Esophagus squamous epithelium (tissue), 5 donors: ENCODE results near the gene DYRK1B. TPM values are rescaled to one million over a fixed set of nuclear protein-coding genes. Genes with fewer than 3 reads are reported as not detected.

Source experiments
- DNase-seq: peaks from one replicate; lab custom pipeline; 2025; lab: John Stamatoyannopoulos, UW
- H3K27ac ChIP-seq, 4 donors: fragments of 200-600 bp; sonication (generic); one replicate each; pipeline ENCODE4 v1.5.1; 2016 to 2019; ENCODE audit warnings: mild to moderate bottlenecking in 1 of 4
- H3K27me3 ChIP-seq, 4 donors: fragments of 200-600 bp; sonication (generic); 1 replicate in 3 of 4; 2 replicates in 1 of 4; pipeline versions ENCODE4 v1.5.1 to v1.6.0; 2017 to 2021; ENCODE audit warnings: antibody characterized with exemption in 1 of 4
- H3K36me3 ChIP-seq, 3 donors: fragments of 200-600 bp; sonication (generic); one replicate each; pipeline ENCODE4 v1.5.1; 2016 to 2019
- H3K4me1 ChIP-seq, 3 donors: fragments of 200-600 bp; sonication (generic); one replicate each; pipeline ENCODE4 v1.5.1; 2017 to 2019
- H3K4me3 ChIP-seq, 4 donors: fragments of 200-600 bp; sonication (generic); 1 replicate in 3 of 4; 2 replicates in 1 of 4; pipeline ENCODE4 v1.5.1; 2016 to 2019; ENCODE audit warnings: mild to moderate bottlenecking in 2 of 4, moderate library complexity in 1 of 4
- H3K9me3 ChIP-seq, 3 donors: fragments of 200-600 bp; sonication (generic); one replicate each; pipeline ENCODE4 v1.5.1; 2016 to 2019
- POLR2A ChIP-seq, 4 donors: fragments of 450-650 bp; IDR thresholded peaks; one replicate each; pipeline ENCODE4 v1.6.1; 2017; ENCODE audit warnings: antibody characterized with exemption in 4 of 4, mild to moderate bottlenecking in 4 of 4, moderate library complexity in 3 of 4
- WGBS, 2 donors: methylation state at CpG; one replicate each; pipeline ENCODE4 v1.1.5; 2018; 5-methylcytosine and 5-hydroxymethylcytosine counted together
- intact Hi-C: fragments of 100-400 bp; cut with DNase I; formaldehyde crosslinking; loops from one replicate; pipeline ENCODE4 v1.15.0; 2022
- total RNA-seq, 4 donors: library from RNA; depleted of rRNA; stranded (reverse); fragments of >200 nt; gene quantifications; one replicate each; pipeline ENCODE4 v1.1.0, GENCODE V29; 2016
- TF ChIP-seq, protein P1 (sequence below), 6 experiments: fragments of 450-650 bp in 4 of 6; fragments of 200-600 bp in 2 of 6; sonication (generic) in 2 of 6; IDR thresholded peaks; one replicate each; pipeline ENCODE4 v1.5.1; 2016 to 2019; ENCODE audit warnings: antibody characterized with exemption in 6 of 6, mild to moderate bottlenecking in 4 of 6, moderate library complexity in 4 of 6
- donor health status: DM: yes; HTN: yes; CAD: no.

Gene DYRK1B
- total RNA-seq, 4 donors from 2014 or later: 3.9 to 12.6 (median 6.3) TPM

DNA sequence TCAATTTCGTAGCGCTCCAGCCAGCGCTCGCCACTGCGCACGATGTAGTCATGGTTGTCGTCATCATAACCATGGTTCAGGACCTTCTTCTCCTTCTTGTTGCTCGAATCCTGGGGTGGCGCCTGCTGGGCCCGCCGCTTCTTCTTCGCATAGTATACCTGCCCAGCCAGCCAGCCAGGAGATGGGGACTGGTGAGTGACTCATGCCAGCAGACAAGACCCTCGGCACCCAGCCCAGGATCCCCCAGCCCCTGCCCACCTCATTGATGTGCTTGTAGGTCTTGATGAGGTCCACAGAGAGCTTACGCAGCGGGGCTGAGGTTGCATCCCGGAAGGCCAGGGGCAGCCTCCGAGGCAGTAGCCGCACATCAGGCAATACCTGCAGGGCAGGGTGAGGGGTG is 3.6 kb downstream of the DYRK1B start:
- peaks cover 22 to 79% (median 52%) of the 10 kb centered on the region in 3 donors for H3K36me3 ChIP-seq
- no peak overlapping the region for H3K27ac ChIP-seq
- 87 to 94% methylated on average over 9 to 11 of the region's 18 CpGs for WGBS, 2 donors

DNA sequence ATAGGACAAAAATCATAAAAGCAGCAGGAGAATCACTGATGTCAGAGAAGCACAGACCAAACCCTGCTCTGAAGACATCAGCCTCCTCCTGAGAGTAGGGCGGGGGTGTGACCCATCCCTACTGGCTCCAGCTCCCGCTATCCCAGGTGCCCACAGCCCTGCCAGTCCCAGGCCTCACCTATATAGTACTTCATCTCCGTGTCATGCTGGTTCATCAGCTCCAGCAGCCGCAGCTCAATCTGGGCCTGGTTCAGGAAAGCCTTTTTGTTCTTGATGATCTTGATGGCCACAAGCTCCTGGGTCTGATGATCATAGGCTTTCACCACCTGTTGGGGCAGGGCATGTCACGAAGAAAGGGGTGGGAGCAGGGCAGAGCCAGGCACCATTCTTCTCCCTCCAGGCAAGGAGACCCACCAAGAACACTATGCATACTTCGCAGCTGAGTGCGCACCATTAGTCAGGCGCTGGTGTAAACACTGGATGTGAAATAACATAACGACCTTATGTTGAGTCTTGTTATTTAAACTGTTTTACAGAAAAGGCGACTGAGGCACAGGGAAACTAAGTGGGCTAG is 4.2 kb downstream of the DYRK1B start:
- peaks cover 15 to 48% (median 21%) of the 10 kb centered on the region in 3 donors for H3K4me1 ChIP-seq
- TF ChIP-seq POLR2A (IDR thresholded peaks at IDR 0.05): no peak
- TF ChIP-seq, protein P1, sequence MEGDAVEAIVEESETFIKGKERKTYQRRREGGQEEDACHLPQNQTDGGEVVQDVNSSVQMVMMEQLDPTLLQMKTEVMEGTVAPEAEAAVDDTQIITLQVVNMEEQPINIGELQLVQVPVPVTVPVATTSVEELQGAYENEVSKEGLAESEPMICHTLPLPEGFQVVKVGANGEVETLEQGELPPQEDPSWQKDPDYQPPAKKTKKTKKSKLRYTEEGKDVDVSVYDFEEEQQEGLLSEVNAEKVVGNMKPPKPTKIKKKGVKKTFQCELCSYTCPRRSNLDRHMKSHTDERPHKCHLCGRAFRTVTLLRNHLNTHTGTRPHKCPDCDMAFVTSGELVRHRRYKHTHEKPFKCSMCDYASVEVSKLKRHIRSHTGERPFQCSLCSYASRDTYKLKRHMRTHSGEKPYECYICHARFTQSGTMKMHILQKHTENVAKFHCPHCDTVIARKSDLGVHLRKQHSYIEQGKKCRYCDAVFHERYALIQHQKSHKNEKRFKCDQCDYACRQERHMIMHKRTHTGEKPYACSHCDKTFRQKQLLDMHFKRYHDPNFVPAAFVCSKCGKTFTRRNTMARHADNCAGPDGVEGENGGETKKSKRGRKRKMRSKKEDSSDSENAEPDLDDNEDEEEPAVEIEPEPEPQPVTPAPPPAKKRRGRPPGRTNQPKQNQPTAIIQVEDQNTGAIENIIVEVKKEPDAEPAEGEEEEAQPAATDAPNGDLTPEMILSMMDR (IDR thresholded peaks at IDR 0.05): no peak
- no peak overlapping the region for H3K27ac ChIP-seq
- H3K4me3 ChIP-seq: no peak overlapping the region
- H3K27me3 ChIP-seq: no peaks in the 10 kb centered on the region
- no peaks in the 10 kb centered on the region for H3K9me3 ChIP-seq
- DNase-seq: no peak
- WGBS, 2 donors: 82 to 96% methylated on average over 6 to 9 of the region's 10 CpGs
- H3K36me3 ChIP-seq: peaks cover 22 to 79% (median 46%) of the 10 kb centered on the region in 3 donors
- intact Hi-C loops: no loop called here

More for the DNA sequence above, 3.6 kb downstream of the DYRK1B start:
- TF ChIP-seq, protein P1 (IDR thresholded peaks at IDR 0.05): no peak
- TF ChIP-seq POLR2A (IDR thresholded peaks at IDR 0.05): no peak
- Histone ChIP-seq H3K27me3 (no peaks in the 10 kb centered on the region), H3K9me3 (no peaks in the 10 kb centered on the region), H3K4me1 (peaks cover 15 to 42% (median 15%) of the 10 kb centered on the region in 3 donors), H3K4me3 (no peak overlapping the region)
- intact Hi-C loops: no loop called here
- DNase-seq: no peak

DNA sequence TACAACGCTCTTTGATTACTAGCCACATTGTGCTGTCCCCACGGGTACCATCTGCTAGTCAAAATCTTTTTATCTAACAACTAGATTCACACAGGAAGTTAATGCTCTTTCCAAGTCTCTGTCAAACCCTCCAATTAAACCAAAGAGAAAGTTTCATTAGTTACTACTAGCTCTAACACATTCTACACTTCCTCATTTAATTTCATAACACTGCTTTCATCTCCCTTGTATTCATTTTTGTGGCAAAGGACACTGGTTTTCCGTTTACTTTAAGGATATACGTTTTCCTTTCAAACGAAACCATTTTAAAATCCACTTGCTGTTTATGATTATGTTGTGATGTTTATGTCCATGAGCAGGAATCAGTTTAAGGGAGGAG is 5.3 kb downstream of the DYRK1B start:
- no peak for TF ChIP-seq POLR2A (IDR thresholded peaks at IDR 0.05)
- TF ChIP-seq, protein P1 (IDR thresholded peaks at IDR 0.05): no peak
- Histone ChIP-seq H3K27ac (no peak overlapping the region), H3K4me3 (no peak overlapping the region), H3K36me3 (peaks cover 22 to 73% (median 44%) of the 10 kb centered on the region in 3 donors), H3K9me3 (no peaks in the 10 kb centered on the region), H3K27me3 (no peaks in the 10 kb centered on the region), H3K4me1 (peaks cover 14 to 49% (median 21%) of the 10 kb centered on the region in 3 donors)
- intact Hi-C loops: no loop called here
- 58 to 75% methylated on average over 5 of the region's 5 CpGs for WGBS, 2 donors
- no peak for DNase-seq

DNA sequence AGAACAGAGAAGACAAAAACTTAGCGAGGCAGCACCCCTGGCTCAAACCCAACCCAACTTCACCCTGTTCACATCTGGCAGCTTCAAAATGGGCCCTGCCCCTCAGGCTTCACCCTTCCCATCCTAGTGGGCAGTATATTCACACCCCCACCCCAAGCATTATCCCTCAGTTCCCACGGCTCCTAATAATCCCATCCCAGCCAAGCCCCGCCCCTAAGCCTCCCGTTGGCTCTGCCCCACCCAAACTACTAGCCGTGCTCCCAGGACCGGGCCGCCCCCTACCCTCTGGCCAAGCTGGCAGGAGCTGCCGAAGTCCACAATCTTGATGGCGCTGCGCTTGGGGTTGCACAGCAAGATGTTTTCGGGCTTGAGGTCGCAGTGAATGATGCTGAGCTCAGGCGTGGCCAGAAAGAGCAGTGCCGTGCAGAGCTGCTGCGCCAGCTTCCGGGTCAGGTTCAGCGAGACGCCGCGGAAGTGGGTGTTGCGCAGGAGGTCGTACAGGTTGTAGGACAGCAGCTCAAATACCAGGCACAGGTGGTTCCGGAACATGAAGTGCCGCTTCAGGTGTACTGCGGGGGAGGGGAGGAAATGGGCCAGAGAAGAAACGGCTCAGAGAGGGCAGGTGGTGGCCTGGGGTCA is 5.8 kb downstream of the DYRK1B start:
- WGBS, 2 donors: 70 to 82% methylated on average over 2 to 22 of the region's 26 CpGs
- Histone ChIP-seq H3K36me3 (peaks cover 22 to 73% (median 44%) of the 10 kb centered on the region in 3 donors), H3K27ac (no peak overlapping the region), H3K9me3 (no peaks in the 10 kb centered on the region), H3K4me3 (no peak overlapping the region), H3K27me3 (no peaks in the 10 kb centered on the region), H3K4me1 (peaks cover 15 to 51% (median 20%) of the 10 kb centered on the region in 3 donors)
- no peak for TF ChIP-seq POLR2A (IDR thresholded peaks at IDR 0.05)
- TF ChIP-seq, protein P1 (IDR thresholded peaks at IDR 0.05): no peak
- intact Hi-C loops: no loop called here
- DNase-seq: no peak

DNA sequence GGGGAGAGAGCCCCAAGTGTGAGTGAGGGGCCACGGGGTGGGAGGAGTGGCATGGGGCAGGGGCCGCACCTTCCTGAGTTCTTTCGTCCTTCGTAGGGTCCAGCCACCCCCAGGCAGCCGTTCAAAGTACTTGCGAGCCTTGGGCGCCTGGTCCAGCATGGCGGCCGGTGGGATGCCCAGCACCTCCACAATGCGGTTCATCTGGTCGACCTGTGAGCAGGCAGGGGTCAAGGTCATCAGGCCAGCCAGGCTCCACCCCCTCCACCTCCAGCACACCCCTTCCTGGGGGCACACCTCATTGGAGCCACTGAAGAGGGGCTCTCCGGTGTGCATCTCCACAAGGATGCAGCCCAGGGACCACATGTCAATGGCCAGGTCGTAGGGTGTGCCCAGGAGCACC is 6.7 kb downstream of the DYRK1B start:
- peaks cover 22 to 73% (median 44%) of the 10 kb centered on the region in 3 donors for H3K36me3 ChIP-seq
- TF ChIP-seq POLR2A (IDR thresholded peaks at IDR 0.05): no peak
- TF ChIP-seq, protein P1 (IDR thresholded peaks at IDR 0.05): no peak
- H3K27ac ChIP-seq: no peak overlapping the region
- no peaks in the 10 kb centered on the region for H3K27me3 ChIP-seq
- intact Hi-C loops: no loop called here
- no peaks in the 10 kb centered on the region for H3K9me3 ChIP-seq
- peaks cover 7 to 48% (median 12%) of the 10 kb centered on the region in 3 donors for H3K4me1 ChIP-seq
- no peak for DNase-seq
- no peak overlapping the region for H3K4me3 ChIP-seq
- WGBS, 2 donors: 92 to 93% methylated on average over 8 to 11 of the region's 13 CpGs
